ENCODE measurements around the gene NELFB. TPM values are rescaled to one million over a fixed set of nuclear protein-coding genes. Genes with fewer than 3 reads are reported as not detected.
"Not testable (repeated sequence)": the region's sequence is repeated elsewhere in the genome, so short reads cannot be mapped to it uniquely, and the experiment has no call there.

The NELFB gene
- total RNA-seq, 2 experiments from 2014 or later, result 62.6 to 74.8 TPM

- CTCF ChIA-PET (ENCODE audit: unreplicated experiment), result interaction anchor here (0.5 to 0.6 kb wide), 3 partner anchors 31 to 199 kb away, joined by 3 to 5 read pairs (median 3); no protein-coding TSS in a partner anchor
- no peaks in the 10 kb centered on the region for H3K9me3 ChIP-seq (ENCODE audit: low read length)
- no peak for DNase-seq (ENCODE audit: low spot score)
- no peak overlapping the region for H2AFZ ChIP-seq (ENCODE audit: low read length)
- H3K79me2 ChIP-seq (ENCODE audit: insufficient read depth, low read depth, low read length), result peaks cover 32% of the 10 kb centered on the region
- intact Hi-C loops (cut with micrococcal nuclease; ENCODE audit: unreplicated experiment), result loop anchor here (2.0 kb wide), 2 partner anchors 31 to 169 kb away; no protein-coding TSS in a partner anchor
- peaks cover 14% of the 10 kb centered on the region for H4K20me1 ChIP-seq (ENCODE audit: insufficient read depth, low read length)
- H3K27ac ChIP-seq (ENCODE audit: low read depth, low read length, poor library complexity, severe bottlenecking), result peak overlapping the region; percentile 29
- POLR2A ChIA-PET, result interaction anchor here (0.8 to 3.3 kb wide), 2 partner anchors 16 to 17 kb away, joined by 3 to 26 read pairs; partner anchors contain the start of gene NELFB
- TF ChIP-seq EZH2phosphoT487 (IDR thresholded peaks at IDR 0.05; ENCODE audit: borderline replicate concordance, low read depth, low read length) (no peak), CTCF (conservative IDR thresholded peaks at IDR 0.05; ENCODE audit: low read length) (no peak)
- peak overlapping the region; percentile 80 for H3K4me3 ChIP-seq (ENCODE audit: low read depth, low read length, poor library complexity, severe bottlenecking)
- peaks cover 59% of the 10 kb centered on the region for H3K4me1 ChIP-seq (ENCODE audit: insufficient read depth, low read length, poor library complexity, severe bottlenecking)
- no peaks in the 10 kb centered on the region for H3K9me2 ChIP-seq (ENCODE audit: insufficient read depth, low read length)
- peak overlapping the region; percentile 75 for H3K4me2 ChIP-seq (ENCODE audit: low read length)
- peaks cover 15% of the 10 kb centered on the region for H3K36me3 ChIP-seq (ENCODE audit: insufficient read depth, low read length)
- BruUV-seq (replicated peaks), result no TSS peak
These were observed 17.1 kb upstream of the NELFB start for GRCh38 chr9:137237759-137238726.

GRCh38 chr9:137239541-137240200, 15.5 kb upstream of the NELFB start:
- intact Hi-C loops (cut with micrococcal nuclease; ENCODE audit: unreplicated experiment), result loop anchor here (2.0 kb wide), 1 partner anchor 37 kb away; the partner anchor contains the start of gene TOR4A
- H2AFZ ChIP-seq (ENCODE audit: low read length); H3K9me2 ChIP-seq (ENCODE audit: insufficient read depth, low read length); BruUV-seq (replicated peaks); DNase-seq (ENCODE audit: low spot score); H3K9me3 ChIP-seq (ENCODE audit: low read length): not testable (repeated sequence)
- H3K79me2 ChIP-seq (ENCODE audit: insufficient read depth, low read depth, low read length), result peaks cover 34% of the 10 kb centered on the region
- peak overlapping the region; percentile 75 for H3K4me2 ChIP-seq (ENCODE audit: low read length)
- POLR2A ChIA-PET, result interaction anchor here (1.2 to 3.3 kb wide), 3 partner anchors 15 to 110 kb away, joined by 3 to 26 read pairs (median 4); partner anchors contain the start of gene NELFB
- peaks cover 14% of the 10 kb centered on the region for H4K20me1 ChIP-seq (ENCODE audit: insufficient read depth, low read length)
- H3K4me3 ChIP-seq (ENCODE audit: low read depth, low read length, poor library complexity, severe bottlenecking), result peak overlapping the region; percentile 80
- H3K27ac ChIP-seq (ENCODE audit: low read depth, low read length, poor library complexity, severe bottlenecking), result peak overlapping the region; percentile 89
- CTCF ChIA-PET (ENCODE audit: unreplicated experiment), result interaction anchor here (0.7 kb wide), 1 partner anchor 392 kb away, joined by 3 read pairs; no protein-coding TSS in a partner anchor
- H3K4me1 ChIP-seq (ENCODE audit: insufficient read depth, low read length, poor library complexity, severe bottlenecking), result peaks cover 67% of the 10 kb centered on the region
- H3K36me3 ChIP-seq (ENCODE audit: insufficient read depth, low read length), result peaks cover 28% of the 10 kb centered on the region

- peaks cover 28% of the 10 kb centered on the region for H3K36me3 ChIP-seq (ENCODE audit: insufficient read depth, low read length)
- H4K20me1 ChIP-seq (ENCODE audit: insufficient read depth, low read length), result peaks cover 14% of the 10 kb centered on the region
- peak overlapping the region; percentile 89 for H3K27ac ChIP-seq (ENCODE audit: low read depth, low read length, poor library complexity, severe bottlenecking)
- intact Hi-C loops (cut with micrococcal nuclease; ENCODE audit: unreplicated experiment), result loop anchor here (2.0 kb wide), 1 partner anchor 36 kb away; the partner anchor contains the start of gene TOR4A
- POLR2A ChIA-PET, result interaction anchor here (0.7 to 3.3 kb wide), 11 partner anchors 15 to 235 kb away, joined by 3 to 26 read pairs (median 3); partner anchors contain the start of genes NELFB and SAPCD2
- no peaks in the 10 kb centered on the region for H3K9me2 ChIP-seq (ENCODE audit: insufficient read depth, low read length)
- 0 out of 2 replicates have a peak, but pooled peaks have one; percentile 32 for TF ChIP-seq CTCF (conservative IDR thresholded peaks at IDR 0.05; ENCODE audit: low read length)
- no peak for TF ChIP-seq EZH2phosphoT487 (IDR thresholded peaks at IDR 0.05; ENCODE audit: borderline replicate concordance, low read depth, low read length)
- peak overlapping the region; percentile 80 for H3K4me3 ChIP-seq (ENCODE audit: low read depth, low read length, poor library complexity, severe bottlenecking)
- H2AFZ ChIP-seq (ENCODE audit: low read length), result no peak overlapping the region; the same call in 1 of the 2 replicates
- peaks cover 60% of the 10 kb centered on the region for H3K4me1 ChIP-seq (ENCODE audit: insufficient read depth, low read length, poor library complexity, severe bottlenecking)
- H3K4me2 ChIP-seq (ENCODE audit: low read length), result peak overlapping the region; percentile 75
- CTCF ChIA-PET (ENCODE audit: unreplicated experiment), result interaction anchor here (0.6 to 1.0 kb wide), 2 partner anchors 89 to 104 kb away, joined by 3 read pairs; no protein-coding TSS in a partner anchor
- BruUV-seq (replicated peaks), result TSS peak; percentile 78
- H3K9me3 ChIP-seq (ENCODE audit: low read length), result no peaks in the 10 kb centered on the region
- H3K79me2 ChIP-seq (ENCODE audit: insufficient read depth, low read depth, low read length), result peaks cover 34% of the 10 kb centered on the region
- DNase-seq (ENCODE audit: low spot score), result peak; percentile 74
These were observed 14.7 kb upstream of the NELFB start for GRCh38 chr9:137240318-137240840.
